SIG-M5 treated with dmso at 0.1 percent for 504 hours (cell line): ENCODE data around the gene CATSPERE.
"Not testable (repeated sequence)": the region's sequence is repeated elsewhere in the genome, so short reads cannot be mapped to it uniquely, and the experiment has no call there.

Experiments used
- DNase-seq: peaks from one replicate; lab custom pipeline; 2025; ENCODE audit not compliant: unreplicated experiment; lab: John Stamatoyannopoulos, UW

Gene CATSPERE

DNA sequence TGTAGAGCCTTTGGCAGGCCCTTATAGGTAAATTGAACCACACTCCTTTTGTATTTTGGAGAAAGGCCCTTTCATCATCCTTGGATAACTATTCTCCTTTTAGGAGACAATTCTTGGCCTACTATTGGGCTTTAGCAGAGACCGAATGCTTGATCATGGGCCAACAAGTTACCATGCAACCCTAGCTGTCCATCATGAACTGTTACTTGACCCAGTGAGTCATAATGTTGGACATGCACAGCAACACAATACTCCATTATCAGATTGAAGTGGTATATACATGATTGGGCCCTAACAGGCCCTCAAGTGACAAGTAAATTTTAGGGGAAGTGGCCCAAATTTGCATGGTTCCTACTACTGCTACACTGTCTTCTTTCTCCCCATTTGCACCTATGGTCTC lies 84.4 kb downstream of the CATSPERE start:
- no peak for DNase-seq

DNA sequence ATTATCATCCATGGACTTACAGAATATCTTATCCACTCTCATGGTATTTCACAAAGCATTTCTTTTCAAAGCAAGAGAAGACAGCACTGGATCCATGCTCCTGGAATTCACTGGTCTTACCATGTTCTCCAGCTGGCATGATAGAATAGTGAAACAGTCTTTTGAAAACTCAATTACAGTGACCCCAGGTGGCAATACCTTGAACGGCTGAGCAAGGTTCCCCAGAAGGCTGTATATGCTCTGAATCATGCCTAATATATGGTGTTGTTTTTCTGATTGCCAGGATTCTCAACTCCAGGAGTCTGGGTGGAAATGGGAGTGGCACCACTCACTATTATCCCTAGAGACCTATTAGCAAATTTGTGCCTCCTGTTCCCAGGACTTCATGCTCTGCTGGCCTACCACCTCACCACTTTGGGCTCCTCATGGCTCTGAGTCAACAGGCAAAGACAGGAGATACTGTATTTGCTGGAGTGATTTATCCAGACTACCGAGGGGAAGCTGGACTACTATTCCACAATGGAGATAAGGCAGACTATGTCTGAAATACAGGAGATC lies 87.6 kb downstream of the CATSPERE start:
- no peak for DNase-seq

DNA sequence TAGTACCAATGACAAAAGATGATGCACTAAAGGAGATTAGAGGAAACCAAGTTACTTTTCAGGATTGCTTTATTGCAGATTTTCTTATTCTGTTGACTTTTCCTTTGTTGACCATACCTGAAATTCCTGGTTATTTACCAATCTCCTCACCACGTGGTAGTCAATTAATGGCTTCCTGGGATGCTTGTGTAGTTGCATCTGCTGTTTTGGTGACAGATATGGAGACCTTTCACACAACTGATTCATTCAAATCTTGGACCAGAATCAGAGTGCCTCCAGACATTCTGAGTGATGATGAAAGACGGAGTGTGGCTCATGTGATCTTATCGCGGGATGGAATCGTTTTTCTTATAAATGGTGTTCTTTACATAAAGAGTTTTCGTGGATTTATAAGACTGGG lies 91.3 kb downstream of the CATSPERE start:
- no peak for DNase-seq

DNA sequence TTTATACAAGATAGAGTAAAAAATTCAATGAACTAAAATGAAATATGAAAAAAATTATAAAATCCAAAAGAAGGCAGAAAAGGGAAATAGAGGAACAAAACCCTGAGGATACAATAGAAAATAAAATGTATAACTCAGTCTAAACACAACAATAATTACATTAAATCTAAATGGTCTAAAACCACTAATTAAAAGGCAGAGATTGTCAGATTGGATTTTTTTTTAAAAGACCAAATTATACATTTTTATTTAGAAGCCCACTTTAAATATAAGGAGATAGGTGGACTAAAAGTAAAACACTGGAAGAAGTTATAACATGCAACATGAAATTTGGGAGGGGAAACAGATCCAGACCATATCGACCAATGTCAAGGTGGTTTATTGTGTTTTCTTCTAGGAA lies 95.2 kb downstream of the CATSPERE start:
- DNase-seq = no peak

DNA sequence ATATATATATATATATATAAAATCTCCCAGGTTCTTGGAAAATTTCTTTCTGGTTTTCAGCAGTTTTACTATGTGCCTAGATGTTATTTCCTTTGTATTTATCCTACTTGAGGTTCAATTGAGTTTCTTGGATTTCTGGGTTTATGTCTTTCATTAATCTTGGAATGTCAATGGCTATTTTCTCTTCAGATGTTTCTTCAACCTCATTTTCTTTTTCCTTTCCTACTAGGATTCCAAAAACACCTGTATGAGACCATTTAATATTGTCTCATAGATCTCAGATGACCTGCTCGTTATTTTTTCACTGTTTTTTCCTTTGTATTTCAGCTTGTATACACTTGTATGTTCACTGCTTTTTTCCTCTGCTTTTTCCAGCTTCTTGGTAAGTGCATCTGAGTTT lies 96.5 kb downstream of the CATSPERE start:
- no peak for DNase-seq

DNA sequence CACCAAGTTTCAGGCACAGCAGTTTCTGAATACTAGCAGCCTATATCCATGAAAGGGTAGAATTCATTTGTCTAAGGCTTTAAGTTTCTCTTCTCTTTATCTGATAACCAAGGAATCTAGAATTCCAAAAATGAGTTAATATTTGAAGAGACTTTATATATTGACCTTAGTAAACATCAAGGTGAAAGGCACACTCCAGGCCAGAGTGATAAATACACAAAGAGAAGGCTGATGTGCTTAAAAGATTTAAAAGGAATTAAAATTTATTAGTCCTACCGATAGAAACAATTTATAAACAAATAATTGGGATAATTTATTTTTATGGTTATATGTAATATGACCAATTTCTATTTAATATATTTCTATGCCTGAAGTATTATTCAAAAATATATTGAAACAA lies 98.5 kb downstream of the CATSPERE start:
- DNase-seq = no peak

DNA sequence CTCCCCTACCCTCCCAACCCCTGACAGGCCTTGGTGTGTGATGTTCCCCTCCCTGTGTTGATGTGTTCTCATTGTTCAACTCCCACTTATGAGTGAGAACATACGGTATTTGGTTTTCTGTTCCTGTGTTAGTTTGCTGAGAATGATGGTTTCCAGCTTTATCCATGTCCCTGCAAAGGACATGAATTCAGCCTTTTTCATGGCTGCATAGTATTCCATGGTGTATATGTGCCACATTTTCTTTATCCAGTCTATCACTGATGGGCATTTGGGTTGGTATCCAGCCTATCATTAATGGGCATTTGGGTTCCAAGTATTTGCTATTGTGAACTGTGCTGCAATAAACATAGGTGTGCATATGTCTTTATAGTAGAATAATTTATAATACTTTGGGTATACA lies 101.8 kb downstream of the CATSPERE start:
- DNase-seq = not testable (repeated sequence)

DNA sequence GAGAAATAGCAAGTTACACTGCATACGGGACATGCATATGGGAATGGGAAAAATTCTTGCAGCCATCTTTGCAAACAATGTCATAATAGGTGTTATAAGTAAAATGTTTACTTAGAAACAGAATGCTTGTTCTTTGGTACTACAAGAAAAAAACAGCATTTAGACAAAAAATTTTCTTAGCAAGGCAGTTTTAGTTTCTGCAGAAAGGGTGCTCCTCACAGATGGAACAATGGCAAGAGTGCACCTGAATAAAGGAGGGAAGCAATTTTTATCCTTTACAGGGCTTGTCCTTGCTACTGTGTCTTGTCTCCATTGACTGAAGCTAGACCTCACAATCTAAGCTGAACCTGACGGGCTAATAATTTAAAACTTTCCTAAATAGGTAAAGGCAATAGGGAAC lies 112.7 kb downstream of the CATSPERE start:
- no peak for DNase-seq

DNA sequence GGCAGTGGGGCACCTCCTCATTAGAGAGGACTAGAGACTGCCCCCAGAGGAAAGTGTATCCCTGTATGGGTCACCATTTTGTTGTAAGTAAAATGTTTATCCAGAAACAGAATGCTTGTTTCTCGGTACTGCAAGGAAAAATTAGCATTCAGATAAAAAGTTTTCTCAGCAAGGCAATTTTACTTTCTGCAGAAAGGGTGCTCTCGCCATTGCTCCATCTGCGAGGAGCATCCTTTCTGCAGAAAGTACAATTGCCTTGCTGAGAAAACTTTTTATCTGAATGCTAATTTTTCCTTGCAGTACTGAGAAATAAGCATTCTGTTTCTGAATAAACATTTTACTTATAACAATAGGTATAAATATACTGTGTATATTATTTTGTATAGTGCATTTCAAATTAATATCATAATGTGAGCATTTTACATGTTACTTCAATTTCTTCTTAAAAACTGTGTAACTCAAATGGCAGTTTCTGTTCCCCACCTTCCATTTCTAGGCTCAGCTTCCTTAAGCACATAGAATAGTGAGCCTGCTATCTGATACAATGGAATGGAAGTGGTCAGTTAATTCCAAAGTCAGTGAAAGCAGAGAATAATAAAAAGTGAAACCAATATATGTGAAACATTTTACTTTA lies 115.3 kb downstream of the CATSPERE start:
- DNase-seq = no peak

DNA sequence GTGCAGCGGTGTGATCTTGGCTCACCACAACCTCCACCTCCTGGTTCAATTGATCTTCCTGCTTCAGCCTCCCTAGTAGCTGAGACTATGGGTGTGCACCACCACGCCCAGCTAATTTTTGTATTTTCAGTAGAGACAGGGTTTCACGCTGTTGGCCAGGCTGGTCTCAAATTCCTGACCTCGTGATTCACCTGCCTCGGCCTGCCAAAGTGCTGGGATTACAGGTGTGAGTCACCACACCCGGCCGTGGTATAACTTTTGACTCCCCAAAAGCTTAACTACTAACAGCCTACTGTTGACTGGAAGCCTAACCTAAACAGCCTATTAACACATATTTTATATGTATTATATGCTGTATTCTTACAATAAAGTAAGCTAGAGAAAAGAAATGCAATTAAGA lies 117.1 kb downstream of the CATSPERE start:
- not testable (repeated sequence) for DNase-seq

DNA sequence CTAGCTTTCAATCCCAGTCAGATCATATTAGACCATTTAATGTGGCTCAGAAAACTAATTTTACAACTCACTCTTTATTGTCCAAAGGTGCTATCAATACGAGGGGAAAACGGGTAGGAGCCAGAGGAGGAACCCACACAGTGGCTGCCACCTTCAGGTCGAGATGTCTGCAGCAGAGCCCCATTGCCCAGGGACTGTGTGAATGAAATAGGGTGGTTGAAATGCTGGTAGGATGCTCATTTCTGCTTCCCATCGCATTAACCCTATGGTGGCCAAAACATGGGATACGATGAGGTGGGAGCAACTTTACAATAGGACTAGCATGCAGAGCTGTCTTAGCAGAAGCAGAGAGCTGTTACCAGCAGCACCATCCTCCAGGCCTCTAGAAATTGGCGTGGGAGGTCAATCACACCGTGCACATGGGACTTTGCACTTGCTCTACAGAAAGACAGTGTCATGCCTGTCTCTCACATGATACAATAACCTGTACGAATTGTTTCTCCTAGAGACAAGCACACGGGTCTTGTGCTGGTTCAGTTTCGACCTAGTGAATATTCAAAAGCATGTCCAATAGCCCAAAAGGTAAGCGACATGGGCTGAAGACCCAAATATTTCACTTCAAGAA lies 122.4 kb downstream of the CATSPERE start:
- DNase-seq = no peak

DNA sequence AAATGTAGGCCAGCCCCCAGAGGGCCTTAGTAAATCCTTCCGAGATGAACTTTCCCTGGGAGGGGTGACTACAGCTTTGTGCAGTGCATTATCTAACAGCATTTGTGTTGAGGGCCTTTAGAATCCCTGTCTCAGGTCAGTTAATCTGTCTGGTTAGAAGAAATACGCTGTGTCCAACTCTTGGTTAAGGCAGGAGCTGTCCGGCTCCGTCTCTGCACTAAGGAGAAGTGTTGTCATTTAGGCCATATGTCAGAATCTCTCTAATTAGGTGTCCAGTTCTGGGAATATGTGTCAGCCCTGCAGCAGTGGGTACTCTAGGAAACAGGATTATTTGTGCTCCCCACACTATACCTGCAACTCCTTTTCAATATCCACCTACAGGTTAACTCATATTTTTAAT lies 124.8 kb downstream of the CATSPERE start:
- DNase-seq = no peak

DNA sequence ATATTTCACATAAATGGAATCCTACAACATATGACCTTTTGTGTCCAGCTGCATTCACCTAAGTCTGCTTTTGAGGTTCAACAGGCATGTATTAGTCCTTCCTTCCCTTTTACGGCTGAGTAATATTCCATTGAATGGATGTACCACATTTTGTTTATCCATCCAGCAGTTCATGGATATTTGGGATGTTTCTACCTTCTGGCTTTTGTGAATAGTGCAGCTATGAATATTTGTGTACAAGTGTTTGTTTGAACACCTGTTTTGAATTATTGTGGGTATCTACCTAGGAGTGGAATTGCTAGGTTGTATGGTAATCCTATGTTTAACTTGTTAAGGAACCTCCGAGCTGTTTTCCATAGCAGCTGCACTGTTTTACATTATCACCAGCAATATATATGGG lies 129.6 kb downstream of the CATSPERE start:
- DNase-seq = no peak

DNA sequence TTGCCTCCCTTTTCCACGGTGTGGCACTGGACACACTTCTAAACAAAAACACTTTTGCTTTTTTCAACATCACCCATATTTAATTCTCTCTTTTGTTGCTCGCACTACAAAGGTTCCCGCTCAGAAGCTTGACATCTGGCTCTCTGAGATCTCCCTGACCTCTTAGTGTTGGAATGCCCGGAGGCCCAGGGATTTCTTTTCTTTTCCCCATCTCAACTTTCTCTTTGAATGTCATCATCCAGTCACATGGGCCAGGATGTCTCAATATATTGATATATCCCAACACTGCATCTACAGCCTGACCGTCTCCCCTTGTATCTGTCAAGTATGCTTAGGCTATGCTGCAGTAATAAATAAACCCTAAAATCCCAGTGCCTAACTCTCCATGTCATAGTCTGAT lies 137.5 kb downstream of the CATSPERE start:
- no peak for DNase-seq

DNA sequence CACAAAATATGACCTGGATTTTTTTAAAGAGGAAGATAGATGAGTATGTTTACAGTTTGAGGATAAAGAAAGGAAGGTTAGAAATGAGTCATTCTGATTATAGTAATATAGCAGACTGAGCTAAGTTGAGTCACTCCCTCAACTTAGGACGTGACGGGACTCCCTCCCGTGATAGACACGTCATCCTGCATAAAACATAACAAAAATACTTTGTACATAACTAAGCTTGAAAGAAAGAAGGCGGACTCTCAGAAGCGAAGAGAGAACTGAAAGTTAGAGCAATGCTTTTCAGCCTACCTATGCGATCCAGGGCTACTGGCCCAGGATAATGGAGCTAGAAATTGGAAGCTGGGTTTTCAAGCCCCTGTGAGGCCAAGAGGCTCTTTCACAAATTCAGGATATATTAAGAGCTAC lies 138.9 kb downstream of the CATSPERE start:
- DNase-seq = peak; percentile 87

DNA sequence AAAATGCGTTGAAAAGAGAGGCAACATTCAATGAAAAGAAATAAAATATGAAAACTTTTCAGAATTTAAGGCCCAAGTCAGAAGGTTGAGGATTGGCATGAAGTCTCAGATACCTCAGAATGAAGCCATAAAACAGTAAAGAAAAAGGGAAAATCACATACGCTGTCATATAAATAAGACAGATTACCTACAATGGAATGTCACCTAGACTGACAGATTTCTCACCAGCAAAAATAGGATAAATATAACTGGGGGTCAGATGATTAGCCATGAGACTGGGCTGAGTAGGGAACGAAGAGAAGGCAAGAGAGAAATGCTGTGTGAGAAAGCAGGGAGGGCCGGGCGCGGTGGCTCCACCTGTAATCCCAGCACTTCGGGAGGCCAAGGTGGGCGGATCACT lies 140.3 kb downstream of the CATSPERE start:
- no peak for DNase-seq

DNA sequence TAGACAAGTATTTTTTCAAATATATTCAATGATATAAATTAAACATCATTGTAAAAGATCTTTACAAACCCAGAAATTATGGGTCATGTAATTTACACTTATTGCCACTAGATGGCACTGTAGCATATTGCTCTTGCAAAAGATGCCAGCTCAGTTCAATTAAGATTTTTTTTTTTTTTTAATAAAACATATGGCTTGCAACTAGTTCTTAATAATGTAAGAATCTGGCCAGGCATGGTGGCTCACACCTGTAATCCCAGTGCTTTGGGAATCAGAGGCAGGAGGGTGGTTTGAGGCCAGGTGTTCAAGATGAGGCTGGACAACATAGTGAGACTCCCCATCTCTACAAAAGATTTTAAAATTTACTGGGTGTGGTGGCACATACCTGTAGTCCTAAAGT lies 142.4 kb downstream of the CATSPERE start:
- DNase-seq = peak; percentile 26

DNA sequence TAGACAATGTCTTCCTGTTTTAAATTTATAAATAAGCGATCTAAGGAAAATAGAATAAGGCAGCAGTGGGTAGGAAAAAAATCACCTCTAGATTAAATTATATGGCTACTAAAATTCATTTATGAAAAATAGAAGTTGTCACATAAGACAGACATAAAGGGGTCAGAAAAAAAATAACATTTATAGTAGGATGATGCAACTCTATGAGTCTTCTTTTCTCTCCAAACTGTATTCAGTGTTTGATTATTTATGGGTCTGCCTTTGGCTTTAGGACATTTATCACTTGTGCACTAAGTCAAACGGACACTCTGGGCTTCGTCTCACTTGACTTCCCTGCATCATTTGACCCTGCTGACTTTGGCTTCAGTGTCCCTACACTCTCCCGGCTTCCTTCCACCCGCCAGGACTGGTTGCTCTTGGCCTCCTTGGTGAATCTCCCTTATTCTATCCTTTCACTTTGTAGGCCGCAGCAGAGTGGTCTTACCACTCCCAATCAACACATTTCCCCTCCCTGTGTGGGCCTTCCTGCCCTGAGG lies 144.8 kb downstream of the CATSPERE start:
- DNase-seq = no peak

DNA sequence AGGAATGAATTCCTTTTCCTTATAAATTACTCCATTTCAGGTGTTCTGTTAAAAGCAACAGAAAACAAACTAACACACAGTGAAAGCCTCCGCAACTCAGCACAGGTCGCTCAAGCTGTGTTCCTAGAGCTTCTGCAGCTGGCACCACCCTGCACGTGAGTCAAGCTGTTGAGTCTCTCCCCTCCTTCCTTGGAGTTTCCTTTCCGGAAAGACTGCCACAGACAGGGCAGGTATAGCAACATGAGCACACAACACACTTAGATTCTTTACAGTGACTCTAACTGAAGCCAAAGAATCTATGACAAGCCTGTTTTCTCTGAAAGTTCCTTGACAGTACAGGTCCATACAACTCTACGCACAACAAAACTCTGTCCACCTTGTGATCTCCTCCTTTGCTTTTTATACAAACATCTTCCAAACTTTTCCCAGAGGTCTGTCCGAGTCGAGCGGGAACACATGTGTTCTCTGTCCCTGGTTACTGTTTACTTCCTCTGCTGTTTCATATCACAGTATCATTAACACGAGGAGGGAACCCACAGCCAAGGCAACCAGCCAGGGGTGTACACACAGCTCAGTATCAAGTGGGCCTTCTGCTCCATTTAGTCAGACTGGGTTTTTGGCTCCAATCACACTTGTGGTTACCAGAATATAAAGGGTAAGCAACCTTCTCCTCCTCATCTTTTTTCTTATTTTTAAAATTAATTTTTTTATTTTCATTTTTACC lies 153.2 kb downstream of the CATSPERE start:
- DNase-seq = no peak

DNA sequence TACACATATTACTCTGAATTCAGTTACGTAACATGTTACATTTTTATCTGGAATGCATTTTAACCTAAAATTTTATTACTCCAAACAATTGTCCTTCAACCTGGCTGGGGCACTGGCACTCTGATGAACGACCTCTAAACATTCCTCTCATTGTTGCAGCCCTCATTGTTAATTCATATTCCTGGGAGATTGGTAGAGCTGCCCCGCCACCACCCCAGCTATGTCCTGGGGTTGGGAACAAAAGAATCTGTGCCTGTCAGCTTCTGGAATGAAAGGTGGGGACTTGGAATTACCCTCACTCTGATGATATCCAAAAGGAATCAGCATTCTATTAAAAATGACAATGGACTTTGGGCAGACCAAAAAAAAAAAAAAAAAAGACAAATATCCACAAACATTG lies 153.8 kb downstream of the CATSPERE start:
- DNase-seq = no peak

DNA sequence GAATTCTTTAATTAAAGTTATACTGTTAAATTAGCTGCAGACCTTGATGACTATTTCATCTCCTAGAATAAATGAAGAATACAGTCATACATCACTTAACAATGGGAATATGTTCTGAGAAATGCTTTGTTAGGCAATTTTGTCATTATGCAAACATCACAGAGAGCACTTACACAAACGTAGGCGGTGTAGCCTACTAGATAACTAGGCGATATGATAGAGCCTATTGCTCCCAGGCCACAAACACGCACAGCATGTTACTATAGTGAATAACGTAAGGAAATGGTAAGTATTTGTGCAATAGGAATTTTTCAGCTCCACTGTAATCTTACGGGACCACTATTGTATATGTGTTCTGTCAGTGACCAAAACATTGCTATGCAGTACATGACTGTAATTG lies 154.2 kb downstream of the CATSPERE start:
- DNase-seq = no peak

DNA sequence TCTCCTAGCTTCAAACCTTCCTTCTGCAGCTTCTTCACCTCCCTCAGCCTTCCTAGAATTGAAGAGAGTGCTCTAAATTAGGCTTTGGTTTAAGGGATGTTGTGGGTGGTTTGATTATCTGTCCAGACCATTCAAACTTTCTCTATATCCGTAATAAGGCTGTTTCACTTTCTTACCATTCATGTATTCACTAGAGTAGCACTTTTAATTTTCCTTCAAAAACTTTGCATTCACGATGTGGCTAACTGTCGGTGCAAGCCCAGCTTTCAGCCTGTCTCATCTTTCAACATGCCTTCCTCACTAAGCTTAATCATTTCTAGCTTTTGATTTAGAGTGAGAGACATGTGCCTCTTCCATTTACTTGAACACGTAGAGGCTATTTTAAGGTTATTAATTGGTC lies 165.6 kb downstream of the CATSPERE start:
- DNase-seq = no peak
